A549 (cell line): ENCODE measurements around the gene HOXA10. TPM values are rescaled to one million over a fixed set of nuclear protein-coding genes. Genes with fewer than 3 reads are reported as not detected.

Experiments used
- ATAC-seq, 2 experiments: fragments of 200-7000 bp in 1 of 2; fragments of >200 bp in 1 of 2; cut with Nextera tagmentation in 1 of 2; cut with Tn5 transposase in 1 of 2; 3 replicates each; pipeline versions ENCODE4 v1.8.0 to v1.9.1; 2018 to 2020; ENCODE audit warnings: mild to moderate bottlenecking in 1 of 2, moderate library complexity in 1 of 2
- CTCF ChIA-PET: fragments of 300-600 bp; sonication (Branson Sonifier 250); formaldehyde crosslinking; extraction: SDS; loops from one replicate; lab custom pipeline; 2021; ENCODE audit warnings: antibody characterized with exemption, inconsistent platforms; lab: Yijun Ruan, JAX
- POLR2A ChIA-PET: fragments of 350-600 bp; formaldehyde crosslinking; extraction: SDS; loops from one replicate; lab custom pipeline; 2021; ENCODE audit warnings: antibody characterized with exemption, inconsistent platforms; lab: Yijun Ruan, JAX
- DNase-seq, 2 experiments: peaks; one replicate each; pipeline versions ENCODE4 v3.0.0 to v3.0.0-alpha.2; 2011 to 2016; ENCODE audit warnings: low read depth in 1 of 2, low spot score in 1 of 2
- FAIRE-seq: peaks from 2 replicates; lab custom pipeline; 2011; peaks lifted over from hg19 to GRCh38; lab: Jason Lieb, UNC
- H3K27ac ChIP-seq, 2 experiments: fragments of >200 bp; sonication (Bioruptor Twin); formaldehyde crosslinking; 3 replicates each; pipeline ENCODE4 v1.5.1; 2016 to 2017
- H3K4me1 ChIP-seq: fragments of >200 bp; sonication (Bioruptor Twin); formaldehyde crosslinking; 3 replicates; pipeline ENCODE4 v1.6.1; 2016
- H3K4me2 ChIP-seq: fragments of >200 bp; sonication (Bioruptor Twin); formaldehyde crosslinking; 3 replicates; pipeline ENCODE4 v1.6.1; 2016
- H3K4me3 ChIP-seq: fragments of >200 bp; sonication (Bioruptor Twin); formaldehyde crosslinking; 3 replicates; pipeline ENCODE4 v1.5.1; 2016
- H3K9me3 ChIP-seq: fragments of >200 bp; sonication (Bioruptor Twin); formaldehyde crosslinking; 3 replicates; pipeline ENCODE4 v1.6.1; 2016
- BCL3 ChIP-seq: fragments of >200 bp; sonication (Bioruptor Twin); formaldehyde crosslinking; IDR thresholded peaks from 3 replicates; pipeline ENCODE4 v1.6.1; 2016
- CBX2 ChIP-seq: fragments of 200-600 bp; sonication (generic); IDR thresholded peaks from 2 replicates; pipeline ENCODE4 v1.6.1; 2016; ENCODE audit warnings: low read depth, mild to moderate bottlenecking, borderline replicate concordance
- CBX8 ChIP-seq: fragments of 200-600 bp; sonication (generic); IDR thresholded peaks from 2 replicates; pipeline ENCODE4 v1.6.1; 2016
- CTCF ChIP-seq: fragments of >200 bp; sonication (Bioruptor Twin); formaldehyde crosslinking; IDR thresholded peaks from 3 replicates; pipeline ENCODE4 v1.5.1; 2016
- E2F6 ChIP-seq: IDR thresholded peaks from 2 replicates; pipeline ENCODE4 v1.6.1; 2012; ENCODE audit warnings: low read depth, borderline replicate concordance
- EHF ChIP-seq: fragments of 250-450 bp; sonication (Bioruptor Pico); IDR thresholded peaks from 2 replicates; pipeline ENCODE4 v1.5.0; 2020; ENCODE audit warnings: mild to moderate bottlenecking
- EHMT2 ChIP-seq: fragments of 200-600 bp; sonication (generic); IDR thresholded peaks from 2 replicates; pipeline ENCODE4 v1.6.1; 2016; ENCODE audit warnings: antibody characterized with exemption, low read depth, mild to moderate bottlenecking, moderate library complexity
- ESRRA ChIP-seq: fragments of 150-350 bp; IDR thresholded peaks from 2 replicates; pipeline ENCODE4 v1.6.1; 2014; ENCODE audit warnings: mild to moderate bottlenecking, low read length, borderline replicate concordance
- FOSB ChIP-seq: fragments of 250-450 bp; sonication (Bioruptor Pico); IDR thresholded peaks from 2 replicates; pipeline ENCODE4 v1.5.0; 2020; ENCODE audit warnings: mild to moderate bottlenecking, moderate library complexity
- GATA3 ChIP-seq: IDR thresholded peaks from 2 replicates; pipeline ENCODE4 v1.6.1; 2012; ENCODE audit warnings: borderline replicate concordance
- HEYL ChIP-seq: fragments of 250-450 bp; sonication (Bioruptor Pico); IDR thresholded peaks from 2 replicates; pipeline ENCODE4 v1.8.0; 2021; ENCODE audit warnings: mild to moderate bottlenecking, moderate library complexity
- HMGXB4 ChIP-seq: fragments of 250-450 bp; sonication (Bioruptor Pico); IDR thresholded peaks from 2 replicates; pipeline ENCODE4 v1.5.0; 2021; ENCODE audit warnings: mild to moderate bottlenecking, moderate library complexity, borderline replicate concordance
- JUNB ChIP-seq: fragments of >200 bp; sonication (Bioruptor Twin); formaldehyde crosslinking; IDR thresholded peaks from 2 replicates; pipeline ENCODE4 v1.6.1; 2016
- MAZ ChIP-seq: fragments of 150-350 bp; IDR thresholded peaks from 2 replicates; pipeline ENCODE4 v1.6.1; 2014; ENCODE audit warnings: antibody characterized with exemption, low read depth, low read length, borderline replicate concordance
- NR3C1 ChIP-seq: fragments of >200 bp; sonication (Bioruptor Twin); formaldehyde crosslinking; IDR thresholded peaks from 3 replicates; pipeline ENCODE4 v1.6.1; 2017
- PHF8 ChIP-seq: fragments of 200-600 bp; sonication (generic); IDR thresholded peaks from 2 replicates; pipeline ENCODE4 v1.6.1; 2016; ENCODE audit warnings: low read depth, mild to moderate bottlenecking, antibody characterized with exemption, moderate library complexity, borderline replicate concordance
- RAD21 ChIP-seq, 2 experiments: fragments of >200 bp in 1 of 2; sonication (Bioruptor Twin) in 1 of 2; formaldehyde crosslinking in 1 of 2; IDR thresholded peaks in 1 of 2; conservative IDR thresholded peaks in 1 of 2; 2 replicates in 1 of 2; 3 replicates in 1 of 2; pipeline ENCODE4 v1.6.1; 2012 to 2018; ENCODE audit warnings: inconsistent platforms in 1 of 2
- RCOR1 ChIP-seq: fragments of 150-350 bp; IDR thresholded peaks from 2 replicates; pipeline ENCODE4 v1.6.1; 2014; ENCODE audit warnings: antibody characterized with exemption, low read length, low read depth
- RFX5 ChIP-seq: fragments of 450-650 bp; IDR thresholded peaks from 2 replicates; pipeline ENCODE4 v1.7.1; 2014; ENCODE audit warnings: antibody characterized with exemption, mild to moderate bottlenecking, moderate library complexity
- SMC3 ChIP-seq: fragments of >200 bp; sonication (Bioruptor Twin); formaldehyde crosslinking; IDR thresholded peaks from 3 replicates; pipeline ENCODE4 v1.6.1; 2018; ENCODE audit warnings: inconsistent platforms
- SREBF2 ChIP-seq: fragments of 450-650 bp; IDR thresholded peaks from 2 replicates; pipeline ENCODE4 v1.6.1; 2014; ENCODE audit warnings: mild to moderate bottlenecking, moderate library complexity
- TFCP2L1 ChIP-seq: fragments of 250-450 bp; sonication (Bioruptor Pico); IDR thresholded peaks from 2 replicates; pipeline ENCODE4 v1.5.0; 2021; ENCODE audit warnings: mild to moderate bottlenecking
- ZSCAN20 ChIP-seq: fragments of 250-450 bp; sonication (Bioruptor Pico); IDR thresholded peaks from 2 replicates; pipeline ENCODE4 v1.8.0; 2022; ENCODE audit warnings: mild to moderate bottlenecking, moderate library complexity
- whole genome bisulfite sequencing: methylation state at CpG from one replicate; pipeline ENCODE4 v1.1.6; 2017; ENCODE audit errors: missing lambda C conversion rate; 5-methylcytosine and 5-hydroxymethylcytosine counted together
- polyA plus RNA-seq, 4 experiments: library from polyadenylated mRNA; depleted of rRNA in 3 of 4; stranded (reverse); fragments of >200 nt; fragmentation: RNase III in 1 of 4; extraction: RNeasy Plus Mini Kit Qiagen cat#74134 plus additional on column Dnase treatment in 1 of 4; gene quantifications; 2 replicates in 3 of 4; 3 replicates in 1 of 4; pipeline ENCODE4 v1.2.3, GENCODE V29; 2011 to 2017

Gene HOXA10
- polyA plus RNA-seq, 2 of the 4 experiments (the other 2 are of a cell fraction) = 5.2 to 7.7 TPM

GRCh38 chr7:27139334-27140125, 34.6 kb downstream of the HOXA10 start:
- WGBS = 97% methylated on average over 43 of the region's 53 CpGs
- ChIA-PET CTCF (interaction anchor here (1.3 to 5.1 kb wide), 3 partner anchors 9 to 31 kb away, joined by 3 to 36 read pairs (median 6); partner anchors contain the start of genes HOXA3 and HOXA4), POLR2A (no interaction called here)
- ATAC-seq (no peak), FAIRE-seq (no peak), DNase-seq (no peak)
- Histone ChIP-seq H3K4me1 (peaks cover 39% of the 10 kb centered on the region), H3K27ac (no peak overlapping the region), H3K9me3 (no peaks in the 10 kb centered on the region), H3K4me2 (no peak overlapping the region), H3K4me3 (no peak overlapping the region)
- TF ChIP-seq SMC3 (no peak), GATA3 (no peak), CBX8 (no peak), HMGXB4 (CRISPR knock-in tag) (no peak), NR3C1 (no peak), CBX2 (no peak), MAZ (no peak), RAD21 (conservative IDR thresholded peaks at IDR 0.05 in 1 of 2, IDR thresholded peaks at IDR 0.05 in 1 of 2) (no peak), EHMT2 (no peak), BCL3 (no peak), SREBF2 (no peak), E2F6 (no peak), RCOR1 (no peak), CTCF (no peak), FOSB (CRISPR knock-in tag) (no peak), PHF8 (no peak), ESRRA (no peak), ZSCAN20 (CRISPR knock-in tag) (no peak), RFX5 (no peak), EHF (no peak)

GRCh38 chr7:27138985-27139333, 35.2 kb downstream of the HOXA10 start:
- WGBS = 88% methylated on average over 11 of the region's 11 CpGs
- CTCF ChIA-PET = interaction anchor here (1.3 to 2.8 kb wide), 2 partner anchors 8 to 30 kb away, joined by 3 to 6 read pairs; partner anchors contain the start of gene HOXA4
- no peak overlapping the region; a peak in 1 of 6 replicates for H3K27ac ChIP-seq
- no peaks in the 10 kb centered on the region for H3K9me3 ChIP-seq
- FAIRE-seq (no peak), ATAC-seq (no peak), DNase-seq (no peak)
- H3K4me1 ChIP-seq = peaks cover 45% of the 10 kb centered on the region
- TF ChIP-seq TFCP2L1 = no peak
- no peak for TF ChIP-seq JUNB
- TF ChIP-seq HEYL (CRISPR knock-in tag) = no peak
- TF ChIP-seq NR3C1 = no peak
- TF ChIP-seq ESRRA = no peak
- POLR2A ChIA-PET = no interaction called here
- no peak overlapping the region for H3K4me2 ChIP-seq
- H3K4me3 ChIP-seq = no peak overlapping the region
